Subcutaneous adipose tissue (tissue), 4 donors: ENCODE measurements around the gene DSCAML1. TPM values are rescaled to one million over a fixed set of nuclear protein-coding genes. Genes with fewer than 3 reads are reported as not detected.

ENCODE experiments used
- total RNA-seq, 4 donors: library from RNA; depleted of rRNA; stranded (reverse); fragments of >200 nt; gene quantifications; one replicate each; pipeline ENCODE4 v1.1.0, GENCODE V29; 2016
- TF ChIP-seq, protein P1 (sequence below): fragments of 450-650 bp; IDR thresholded peaks from one replicate; pipeline ENCODE4 v1.5.1; 2016; ENCODE audit warnings: low read depth, mild to moderate bottlenecking, control low read depth, antibody characterized with exemption, moderate library complexity

The DSCAML1 gene, protein sequence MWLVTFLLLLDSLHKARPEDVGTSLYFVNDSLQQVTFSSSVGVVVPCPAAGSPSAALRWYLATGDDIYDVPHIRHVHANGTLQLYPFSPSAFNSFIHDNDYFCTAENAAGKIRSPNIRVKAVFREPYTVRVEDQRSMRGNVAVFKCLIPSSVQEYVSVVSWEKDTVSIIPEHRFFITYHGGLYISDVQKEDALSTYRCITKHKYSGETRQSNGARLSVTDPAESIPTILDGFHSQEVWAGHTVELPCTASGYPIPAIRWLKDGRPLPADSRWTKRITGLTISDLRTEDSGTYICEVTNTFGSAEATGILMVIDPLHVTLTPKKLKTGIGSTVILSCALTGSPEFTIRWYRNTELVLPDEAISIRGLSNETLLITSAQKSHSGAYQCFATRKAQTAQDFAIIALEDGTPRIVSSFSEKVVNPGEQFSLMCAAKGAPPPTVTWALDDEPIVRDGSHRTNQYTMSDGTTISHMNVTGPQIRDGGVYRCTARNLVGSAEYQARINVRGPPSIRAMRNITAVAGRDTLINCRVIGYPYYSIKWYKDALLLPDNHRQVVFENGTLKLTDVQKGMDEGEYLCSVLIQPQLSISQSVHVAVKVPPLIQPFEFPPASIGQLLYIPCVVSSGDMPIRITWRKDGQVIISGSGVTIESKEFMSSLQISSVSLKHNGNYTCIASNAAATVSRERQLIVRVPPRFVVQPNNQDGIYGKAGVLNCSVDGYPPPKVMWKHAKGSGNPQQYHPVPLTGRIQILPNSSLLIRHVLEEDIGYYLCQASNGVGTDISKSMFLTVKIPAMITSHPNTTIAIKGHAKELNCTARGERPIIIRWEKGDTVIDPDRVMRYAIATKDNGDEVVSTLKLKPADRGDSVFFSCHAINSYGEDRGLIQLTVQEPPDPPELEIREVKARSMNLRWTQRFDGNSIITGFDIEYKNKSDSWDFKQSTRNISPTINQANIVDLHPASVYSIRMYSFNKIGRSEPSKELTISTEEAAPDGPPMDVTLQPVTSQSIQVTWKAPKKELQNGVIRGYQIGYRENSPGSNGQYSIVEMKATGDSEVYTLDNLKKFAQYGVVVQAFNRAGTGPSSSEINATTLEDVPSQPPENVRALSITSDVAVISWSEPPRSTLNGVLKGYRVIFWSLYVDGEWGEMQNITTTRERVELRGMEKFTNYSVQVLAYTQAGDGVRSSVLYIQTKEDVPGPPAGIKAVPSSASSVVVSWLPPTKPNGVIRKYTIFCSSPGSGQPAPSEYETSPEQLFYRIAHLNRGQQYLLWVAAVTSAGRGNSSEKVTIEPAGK (N-terminal part only)
- total RNA-seq = under 1 TPM in 3 of 4 donors, not detected in 1; 0.22 to 0.82 (median 0.75) TPM

DNA sequence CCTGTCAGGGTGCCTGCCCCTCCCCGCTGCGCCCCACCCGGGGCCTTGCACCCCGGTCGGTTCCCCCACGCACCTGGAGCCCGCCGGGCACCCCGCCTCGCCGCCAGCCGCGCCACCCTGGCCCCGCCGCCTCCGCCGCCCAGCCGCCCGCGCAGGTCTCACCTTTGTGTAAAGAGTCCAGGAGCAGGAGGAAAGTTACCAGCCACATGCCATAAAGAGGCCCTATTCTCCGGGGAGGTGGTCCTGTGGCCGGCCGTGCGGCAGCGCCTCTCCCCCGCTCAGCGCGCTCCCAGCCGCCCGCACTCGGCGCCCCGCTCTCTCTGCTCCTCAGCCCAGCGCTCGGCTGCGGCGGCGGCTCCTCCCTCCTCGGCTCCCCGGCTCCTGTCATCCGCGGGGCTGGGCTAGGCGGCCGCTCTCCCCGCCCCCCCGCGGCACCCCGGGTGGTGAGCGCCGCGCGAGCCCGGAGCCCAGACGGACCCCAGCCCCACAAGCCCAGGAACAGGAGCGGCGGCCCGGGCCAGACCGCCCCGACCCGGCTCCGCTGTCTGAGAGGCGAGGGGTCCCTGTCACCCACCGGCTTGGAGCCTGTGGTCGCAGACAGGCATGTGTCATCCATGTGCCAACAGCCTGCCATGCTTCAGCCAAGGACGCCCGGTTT is at the start of gene DSCAML1:
Gene DSCAML1, minus strand, starts transcription at position 345 of the 658 bp plus-strand sequence. Its CDS starts 137 bp downstream, at position 208.
- TF ChIP-seq, protein P1, sequence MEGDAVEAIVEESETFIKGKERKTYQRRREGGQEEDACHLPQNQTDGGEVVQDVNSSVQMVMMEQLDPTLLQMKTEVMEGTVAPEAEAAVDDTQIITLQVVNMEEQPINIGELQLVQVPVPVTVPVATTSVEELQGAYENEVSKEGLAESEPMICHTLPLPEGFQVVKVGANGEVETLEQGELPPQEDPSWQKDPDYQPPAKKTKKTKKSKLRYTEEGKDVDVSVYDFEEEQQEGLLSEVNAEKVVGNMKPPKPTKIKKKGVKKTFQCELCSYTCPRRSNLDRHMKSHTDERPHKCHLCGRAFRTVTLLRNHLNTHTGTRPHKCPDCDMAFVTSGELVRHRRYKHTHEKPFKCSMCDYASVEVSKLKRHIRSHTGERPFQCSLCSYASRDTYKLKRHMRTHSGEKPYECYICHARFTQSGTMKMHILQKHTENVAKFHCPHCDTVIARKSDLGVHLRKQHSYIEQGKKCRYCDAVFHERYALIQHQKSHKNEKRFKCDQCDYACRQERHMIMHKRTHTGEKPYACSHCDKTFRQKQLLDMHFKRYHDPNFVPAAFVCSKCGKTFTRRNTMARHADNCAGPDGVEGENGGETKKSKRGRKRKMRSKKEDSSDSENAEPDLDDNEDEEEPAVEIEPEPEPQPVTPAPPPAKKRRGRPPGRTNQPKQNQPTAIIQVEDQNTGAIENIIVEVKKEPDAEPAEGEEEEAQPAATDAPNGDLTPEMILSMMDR = no peak

DNA sequence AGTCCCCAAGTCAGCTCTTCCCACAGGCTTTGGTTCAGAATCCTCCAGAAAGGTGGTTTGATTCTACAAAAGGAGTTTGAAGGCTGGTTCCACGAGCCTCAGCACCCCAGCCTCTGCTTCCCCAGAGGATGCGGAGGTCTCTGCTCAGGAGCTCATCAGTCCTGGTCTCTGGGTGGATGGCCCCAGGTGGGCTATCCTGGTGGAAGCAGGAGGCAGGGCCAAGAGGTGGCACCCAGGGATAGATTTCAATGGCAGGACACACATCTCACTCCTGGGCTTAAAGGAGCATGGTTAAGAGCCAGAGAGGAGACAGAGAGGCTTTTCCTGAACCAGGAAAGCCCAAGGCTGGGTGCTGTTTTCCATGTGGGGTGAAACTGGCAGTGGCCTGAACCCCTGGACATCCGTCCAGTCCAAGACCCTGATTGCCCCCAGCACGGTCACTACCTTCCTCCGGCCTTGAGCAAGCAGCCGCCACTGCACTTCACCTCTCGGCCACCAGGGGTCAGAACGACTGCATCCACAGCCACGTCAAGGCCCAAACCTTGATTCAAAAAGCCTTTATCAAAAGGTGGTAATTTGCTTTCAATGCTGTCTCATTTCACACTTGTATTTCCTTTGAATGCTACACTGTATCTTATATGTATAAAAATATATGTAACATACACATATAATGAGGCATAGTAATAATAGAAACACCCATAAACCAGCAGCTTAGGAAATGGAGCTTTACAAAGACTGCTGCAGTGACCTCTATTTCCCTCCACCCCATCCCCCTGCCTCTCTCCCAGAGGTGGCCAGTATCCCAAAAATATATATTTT is 46.9 kb upstream of the DSCAML1 start:
- TF ChIP-seq, protein P1 = no peak

DNA sequence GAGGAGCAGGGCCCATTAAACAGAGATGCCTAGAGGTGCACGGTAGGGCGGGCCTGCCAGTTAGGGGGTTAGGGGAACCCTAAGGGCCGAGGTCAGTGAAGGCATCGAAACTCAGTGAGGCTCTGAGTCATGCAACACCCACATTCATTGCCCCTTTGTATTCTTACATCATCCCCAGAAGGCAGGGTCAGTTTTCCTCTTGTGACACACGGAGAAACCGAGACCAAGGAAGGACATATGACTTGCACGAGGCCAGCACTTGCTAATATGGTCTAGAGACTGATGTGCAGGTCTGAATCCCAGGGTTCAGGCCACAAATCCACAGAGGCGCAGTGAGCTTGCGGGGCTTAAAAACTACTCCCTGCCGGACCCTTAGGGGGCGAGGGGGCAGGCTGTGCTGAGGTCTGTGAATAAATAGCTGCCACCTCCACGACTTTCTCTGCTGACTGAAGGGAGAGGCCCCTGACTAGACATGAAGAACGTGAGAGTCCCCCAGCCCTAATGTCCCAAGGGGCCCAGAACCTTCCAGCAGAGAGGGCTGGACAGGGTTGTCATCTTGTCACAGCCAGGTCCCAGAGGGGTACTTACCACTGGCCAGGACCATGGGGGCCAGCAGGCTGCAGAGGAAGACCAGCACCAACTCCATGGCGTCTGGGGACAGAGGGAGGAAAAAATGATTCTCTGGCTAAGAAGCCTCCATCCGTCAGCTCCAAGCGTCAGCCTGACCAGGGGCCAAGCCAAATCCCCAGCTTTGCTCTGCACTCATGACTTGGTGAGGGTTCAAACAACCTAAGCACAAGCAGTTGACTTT is 45.3 kb upstream of the DSCAML1 start:
- TF ChIP-seq, protein P1 = no peak

DNA sequence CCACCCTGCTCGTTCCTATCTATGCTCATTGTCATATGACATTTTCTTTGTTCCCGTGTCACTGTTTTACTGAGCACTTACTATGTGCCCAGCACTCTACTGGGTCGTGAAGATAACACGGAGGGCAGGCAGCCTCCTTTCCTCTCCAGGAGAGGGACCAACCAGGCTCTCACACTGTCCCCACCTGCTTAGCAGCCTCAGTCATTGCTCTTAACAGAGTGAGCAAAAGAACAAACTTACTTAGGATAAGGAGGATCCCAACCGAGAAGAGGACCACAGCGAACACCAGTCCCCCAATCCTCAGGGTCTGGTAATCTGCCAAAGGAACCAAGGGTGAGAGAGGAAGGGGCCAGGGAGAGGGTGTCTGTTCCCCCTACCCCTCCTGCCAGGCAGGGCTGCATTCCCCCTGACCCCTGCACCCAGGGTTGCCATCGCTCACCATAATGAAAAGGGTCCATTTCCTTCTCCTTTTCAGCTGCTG is 44.6 kb upstream of the DSCAML1 start:
- TF ChIP-seq, protein P1 = no peak

DNA sequence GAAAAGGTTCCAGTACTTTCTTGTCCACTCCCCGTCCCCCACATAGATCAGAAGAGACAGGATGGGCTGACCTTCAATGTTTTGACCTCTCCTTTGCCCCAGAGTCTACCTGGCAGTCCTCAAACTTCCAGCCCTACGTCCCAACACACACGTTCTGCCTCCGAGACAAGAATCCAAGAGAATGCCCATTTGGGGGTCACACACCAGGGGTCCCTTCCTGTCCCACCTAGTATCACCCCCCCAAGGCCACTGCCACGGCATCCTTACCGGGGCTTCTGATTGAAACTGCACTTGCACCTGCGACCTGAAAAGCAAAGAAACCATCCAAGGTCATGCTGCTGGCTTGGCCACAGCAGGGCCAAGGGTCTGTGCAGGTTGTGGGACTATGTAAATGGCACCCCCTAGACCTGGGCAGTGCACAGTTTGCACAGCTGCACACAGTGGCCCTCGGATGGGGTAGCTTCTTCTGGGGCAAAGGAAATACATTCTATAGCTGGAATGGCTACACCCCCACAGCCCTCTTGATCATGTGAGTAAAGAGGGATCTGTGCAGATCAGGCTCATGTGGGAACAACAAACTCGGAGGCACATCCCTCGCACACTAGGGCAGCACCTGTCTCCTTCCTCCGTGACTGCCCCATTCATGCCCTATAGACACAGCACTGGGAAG is 44.0 kb upstream of the DSCAML1 start:
- TF ChIP-seq, protein P1 = no peak
